ENCODE measurements around the gene CLIC4. TPM values are rescaled to one million over a fixed set of nuclear protein-coding genes. Genes with fewer than 3 reads are reported as not detected.

The CLIC4 gene
- total RNA-seq, 1 experiment from 2014 or later = 87.4 TPM

GRCh38 chr1:24759492-24759891 lies 14.2 kb downstream of the CLIC4 start:
- Histone ChIP-seq H3K9ac (ENCODE audit: low read length) (no peak overlapping the region), H3K9me2 (replicated peaks; ENCODE audit: insufficient read depth, low read length) (no peaks in the 10 kb centered on the region), H3K36me3 (ENCODE audit: insufficient read depth, low read length) (no peaks in the 10 kb centered on the region), H3K4me3 (ENCODE audit: low read length) (no peak overlapping the region), H2AFZ (ENCODE audit: low read length) (no peak overlapping the region), H3K9me3 (ENCODE audit: low read length) (no peaks in the 10 kb centered on the region), H3K79me2 (ENCODE audit: low read length) (peaks cover 99% of the 10 kb centered on the region), H4K20me1 (ENCODE audit: insufficient read depth, low read depth, low read length) (no peaks in the 10 kb centered on the region), H3K4me2 (ENCODE audit: low read depth, low read length, poor library complexity, severe bottlenecking) (no peak overlapping the region), H3K4me1 (ENCODE audit: low read length) (peaks cover 35% of the 10 kb centered on the region), H3K27me3 (ENCODE audit: low read length) (no peaks in the 10 kb centered on the region), H3K27ac (ENCODE audit: low read length) (no peak overlapping the region)
- DNase-seq = no peak

- Histone ChIP-seq H3K9me3 (ENCODE audit: low read length) (no peaks in the 10 kb centered on the region), H2AFZ (ENCODE audit: low read length) (no peak overlapping the region), H3K9me2 (replicated peaks; ENCODE audit: insufficient read depth, low read length) (no peaks in the 10 kb centered on the region), H3K4me3 (ENCODE audit: low read length) (no peak overlapping the region), H3K27me3 (ENCODE audit: low read length) (no peaks in the 10 kb centered on the region), H3K4me2 (ENCODE audit: low read depth, low read length, poor library complexity, severe bottlenecking) (no peak overlapping the region), H3K9ac (ENCODE audit: low read length) (no peak overlapping the region), H3K4me1 (ENCODE audit: low read length) (peaks cover 46% of the 10 kb centered on the region), H3K36me3 (ENCODE audit: insufficient read depth, low read length) (no peaks in the 10 kb centered on the region), H3K79me2 (ENCODE audit: low read length) (peaks cover 100% of the 10 kb centered on the region), H4K20me1 (ENCODE audit: insufficient read depth, low read depth, low read length) (no peaks in the 10 kb centered on the region), H3K27ac (ENCODE audit: low read length) (peak overlapping the region; percentile 7; the same call in 1 of the 2 replicates)
- no peak for DNase-seq
Measured at GRCh38 chr1:24761582-24761981, 16.3 kb downstream of the CLIC4 start.

- Histone ChIP-seq H3K79me2 (ENCODE audit: low read length) (peaks cover 100% of the 10 kb centered on the region), H3K27me3 (ENCODE audit: low read length) (no peaks in the 10 kb centered on the region), H3K4me3 (ENCODE audit: low read length) (no peak overlapping the region), H3K27ac (ENCODE audit: low read length) (peak overlapping the region; percentile 8; the same call in 1 of the 2 replicates), H3K9me2 (replicated peaks; ENCODE audit: insufficient read depth, low read length) (no peaks in the 10 kb centered on the region), H3K36me3 (ENCODE audit: insufficient read depth, low read length) (no peaks in the 10 kb centered on the region), H3K9me3 (ENCODE audit: low read length) (no peaks in the 10 kb centered on the region), H2AFZ (ENCODE audit: low read length) (no peak overlapping the region), H3K4me2 (ENCODE audit: low read depth, low read length, poor library complexity, severe bottlenecking) (no peak overlapping the region), H3K9ac (ENCODE audit: low read length) (no peak overlapping the region), H4K20me1 (ENCODE audit: insufficient read depth, low read depth, low read length) (no peaks in the 10 kb centered on the region), H3K4me1 (ENCODE audit: low read length) (peaks cover 53% of the 10 kb centered on the region)
- DNase-seq = no peak
Measured at GRCh38 chr1:24762133-24762676, 17.0 kb downstream of the CLIC4 start.

GRCh38 chr1:24763671-24764070 lies 18.4 kb downstream of the CLIC4 start:
- Histone ChIP-seq H3K79me2 (ENCODE audit: low read length) (peaks cover 98% of the 10 kb centered on the region), H3K9ac (ENCODE audit: low read length) (no peak overlapping the region), H3K9me2 (replicated peaks; ENCODE audit: insufficient read depth, low read length) (no peaks in the 10 kb centered on the region), H3K27ac (ENCODE audit: low read length) (no peak overlapping the region), H3K27me3 (ENCODE audit: low read length) (no peaks in the 10 kb centered on the region), H3K4me3 (ENCODE audit: low read length) (no peak overlapping the region), H2AFZ (ENCODE audit: low read length) (no peak overlapping the region), H3K4me2 (ENCODE audit: low read depth, low read length, poor library complexity, severe bottlenecking) (no peak overlapping the region), H3K4me1 (ENCODE audit: low read length) (peaks cover 64% of the 10 kb centered on the region), H3K9me3 (ENCODE audit: low read length) (no peaks in the 10 kb centered on the region), H3K36me3 (ENCODE audit: insufficient read depth, low read length) (no peaks in the 10 kb centered on the region), H4K20me1 (ENCODE audit: insufficient read depth, low read depth, low read length) (no peaks in the 10 kb centered on the region)
- DNase-seq = no peak

- no peak overlapping the region for H3K4me2 ChIP-seq (ENCODE audit: low read depth, low read length, poor library complexity, severe bottlenecking)
- H3K79me2 ChIP-seq (ENCODE audit: low read length) = peaks cover 98% of the 10 kb centered on the region
- no peak overlapping the region for H2AFZ ChIP-seq (ENCODE audit: low read length)
- H3K9ac ChIP-seq (ENCODE audit: low read length) = no peak overlapping the region
- peaks cover 71% of the 10 kb centered on the region for H3K4me1 ChIP-seq (ENCODE audit: low read length)
- no peaks in the 10 kb centered on the region for H3K36me3 ChIP-seq (ENCODE audit: insufficient read depth, low read length)
- no peaks in the 10 kb centered on the region for H4K20me1 ChIP-seq (ENCODE audit: insufficient read depth, low read depth, low read length)
- 0 out of 2 replicates have a peak overlapping the region, but pooled peaks have one; percentile 22 for H3K27ac ChIP-seq (ENCODE audit: low read length)
- H3K4me3 ChIP-seq (ENCODE audit: low read length) = no peak overlapping the region
- H3K9me3 ChIP-seq (ENCODE audit: low read length) = no peaks in the 10 kb centered on the region
- no peaks in the 10 kb centered on the region for H3K27me3 ChIP-seq (ENCODE audit: low read length)
- DNase-seq = no peak
- H3K9me2 ChIP-seq (replicated peaks; ENCODE audit: insufficient read depth, low read length) = no peaks in the 10 kb centered on the region
Measured at GRCh38 chr1:24764439-24764838, 19.2 kb downstream of the CLIC4 start.

GRCh38 chr1:24764848-24765247 lies 19.6 kb downstream of the CLIC4 start:
- Histone ChIP-seq H3K9me2 (replicated peaks; ENCODE audit: insufficient read depth, low read length) (no peaks in the 10 kb centered on the region), H2AFZ (ENCODE audit: low read length) (no peak overlapping the region), H3K36me3 (ENCODE audit: insufficient read depth, low read length) (no peaks in the 10 kb centered on the region), H3K9ac (ENCODE audit: low read length) (no peak overlapping the region), H4K20me1 (ENCODE audit: insufficient read depth, low read depth, low read length) (no peaks in the 10 kb centered on the region), H3K27me3 (ENCODE audit: low read length) (no peaks in the 10 kb centered on the region), H3K9me3 (ENCODE audit: low read length) (no peaks in the 10 kb centered on the region), H3K4me1 (ENCODE audit: low read length) (peaks cover 76% of the 10 kb centered on the region), H3K79me2 (ENCODE audit: low read length) (peaks cover 98% of the 10 kb centered on the region), H3K4me3 (ENCODE audit: low read length) (no peak overlapping the region), H3K27ac (ENCODE audit: low read length) (0 out of 2 replicates have a peak overlapping the region, but pooled peaks have one; percentile 22), H3K4me2 (ENCODE audit: low read depth, low read length, poor library complexity, severe bottlenecking) (no peak overlapping the region)
- no peak for DNase-seq

- Histone ChIP-seq H3K36me3 (ENCODE audit: insufficient read depth, low read length) (no peaks in the 10 kb centered on the region), H3K79me2 (ENCODE audit: low read length) (peaks cover 98% of the 10 kb centered on the region), H3K9ac (ENCODE audit: low read length) (no peak overlapping the region), H3K27me3 (ENCODE audit: low read length) (no peaks in the 10 kb centered on the region), H3K4me1 (ENCODE audit: low read length) (peaks cover 80% of the 10 kb centered on the region), H3K9me3 (ENCODE audit: low read length) (no peaks in the 10 kb centered on the region), H3K9me2 (replicated peaks; ENCODE audit: insufficient read depth, low read length) (no peaks in the 10 kb centered on the region), H4K20me1 (ENCODE audit: insufficient read depth, low read depth, low read length) (no peaks in the 10 kb centered on the region), H3K27ac (ENCODE audit: low read length) (0 out of 2 replicates have a peak overlapping the region, but pooled peaks have one; percentile 22), H3K4me2 (ENCODE audit: low read depth, low read length, poor library complexity, severe bottlenecking) (no peak overlapping the region), H3K4me3 (ENCODE audit: low read length) (no peak overlapping the region), H2AFZ (ENCODE audit: low read length) (no peak overlapping the region)
- DNase-seq = no peak
Measured at GRCh38 chr1:24765308-24765988, 20.2 kb downstream of the CLIC4 start.

- Histone ChIP-seq H3K27me3 (ENCODE audit: low read length) (no peaks in the 10 kb centered on the region), H3K4me3 (ENCODE audit: low read length) (no peak overlapping the region), H4K20me1 (ENCODE audit: insufficient read depth, low read depth, low read length) (no peaks in the 10 kb centered on the region), H3K9me2 (replicated peaks; ENCODE audit: insufficient read depth, low read length) (no peaks in the 10 kb centered on the region), H3K27ac (ENCODE audit: low read length) (peak overlapping the region; percentile 22), H3K79me2 (ENCODE audit: low read length) (peaks cover 98% of the 10 kb centered on the region), H2AFZ (ENCODE audit: low read length) (no peak overlapping the region), H3K9me3 (ENCODE audit: low read length) (no peaks in the 10 kb centered on the region), H3K4me2 (ENCODE audit: low read depth, low read length, poor library complexity, severe bottlenecking) (no peak overlapping the region), H3K4me1 (ENCODE audit: low read length) (peaks cover 79% of the 10 kb centered on the region), H3K9ac (ENCODE audit: low read length) (no peak overlapping the region), H3K36me3 (ENCODE audit: insufficient read depth, low read length) (no peaks in the 10 kb centered on the region)
- DNase-seq = no peak
Measured at GRCh38 chr1:24767351-24767750, 22.1 kb downstream of the CLIC4 start.

All from Karpas-422 (cell line).